GM18507 (cell line): ENCODE data around the gene IGIP.
"Not testable (repeated sequence)": the region's sequence is repeated elsewhere in the genome, so short reads cannot be mapped to it uniquely, and the experiment has no call there.

ENCODE experiments used
- DNase-seq: peaks from one replicate; pipeline ENCODE4 v3.0.0; 2011; ENCODE audit warnings: low read depth; ENCODE audit not compliant: insufficient read length; ENCODE audit errors: extremely low spot score
- FAIRE-seq: peaks from 2 replicates; lab custom pipeline; 2011; peaks lifted over from hg19 to GRCh38; lab: Jason Lieb, UNC

The IGIP gene

GRCh38 chr5:140135127-140135526 lies 9.4 kb downstream of the IGIP start:
- DNase-seq (no peak), FAIRE-seq (no peak)

GRCh38 chr5:140136624-140137023 lies 10.9 kb downstream of the IGIP start:
- no peak for FAIRE-seq
- DNase-seq: no peak

GRCh38 chr5:140140435-140140834 lies 14.7 kb downstream of the IGIP start:
- no peak for FAIRE-seq
- DNase-seq: no peak

GRCh38 chr5:140141241-140141640 lies 15.5 kb downstream of the IGIP start:
- FAIRE-seq (no peak), DNase-seq (no peak)

GRCh38 chr5:140142246-140142645 lies 16.5 kb downstream of the IGIP start:
- no peak for DNase-seq
- FAIRE-seq: no peak

- DNase-seq (no peak), FAIRE-seq (no peak)
Observed at GRCh38 chr5:140142856-140143255, 17.1 kb downstream of the IGIP start.

- no peak for DNase-seq
- no peak for FAIRE-seq
Observed at GRCh38 chr5:140143521-140144258, 18.0 kb downstream of the IGIP start.

GRCh38 chr5:140145256-140145655 lies 19.5 kb downstream of the IGIP start:
- no peak for DNase-seq
- FAIRE-seq: no peak

- peak; percentile 46 for DNase-seq
Observed at GRCh38 chr5:140145818-140146522, 20.2 kb downstream of the IGIP start.

GRCh38 chr5:140146523-140146842 lies 20.7 kb downstream of the IGIP start:
- DNase-seq: no peak
- FAIRE-seq: no peak

More at GRCh38 chr5:140145818-140146522, 20.2 kb downstream of the IGIP start:
- FAIRE-seq: no peak

- FAIRE-seq: no peak
Observed at GRCh38 chr5:140147460-140147859, 21.7 kb downstream of the IGIP start.

GRCh38 chr5:140148508-140148907 lies 22.8 kb downstream of the IGIP start:
- no peak for DNase-seq
- no peak for FAIRE-seq

More at GRCh38 chr5:140147460-140147859, 21.7 kb downstream of the IGIP start:
- DNase-seq: no peak

GRCh38 chr5:140150201-140150600 lies 24.5 kb downstream of the IGIP start:
- no peak for FAIRE-seq
- no peak for DNase-seq

- FAIRE-seq (no peak), DNase-seq (no peak)
Observed at GRCh38 chr5:140151144-140152021, 25.6 kb downstream of the IGIP start.

GRCh38 chr5:140152022-140152999 lies 26.6 kb downstream of the IGIP start:
- no peak for DNase-seq
- FAIRE-seq: no peak

- no peak for FAIRE-seq
- no peak for DNase-seq
Observed at GRCh38 chr5:140153255-140153654, 27.5 kb downstream of the IGIP start.

GRCh38 chr5:140153905-140154304 lies 28.2 kb downstream of the IGIP start:
- FAIRE-seq: no peak
- no peak for DNase-seq

GRCh38 chr5:140154710-140155381 lies 29.1 kb downstream of the IGIP start:
- FAIRE-seq, DNase-seq: not testable (repeated sequence)
